GM12878 (cell line): ENCODE data around the gene GPRC5C. TPM values are rescaled to one million over a fixed set of nuclear protein-coding genes. Genes with fewer than 3 reads are reported as not detected.

Experiments used
- ATF7 ChIP-seq: fragments of 450-650 bp; IDR thresholded peaks from 2 replicates; pipeline ENCODE4 v1.6.1; 2016; ENCODE audit warnings: low read depth, mild to moderate bottlenecking
- BACH1 ChIP-seq: fragments of 450-650 bp; IDR thresholded peaks from 2 replicates; pipeline ENCODE4 v1.6.1; 2017; ENCODE audit warnings: mild to moderate bottlenecking, borderline replicate concordance
- BCL11A ChIP-seq: IDR thresholded peaks from 2 replicates; pipeline ENCODE4 v1.6.1; 2011; ENCODE audit warnings: low read depth, low read length
- BRCA1 ChIP-seq: IDR thresholded peaks from 2 replicates; pipeline ENCODE4 v1.6.1; 2011; ENCODE audit warnings: low read depth, low read length, improper control_type of control experiment
- CEBPB ChIP-seq, 2 experiments: fragments of 150-350 bp in 1 of 2; IDR thresholded peaks; 2 replicates each; pipeline ENCODE4 v1.6.1; 2012 to 2014; ENCODE audit warnings: low read depth in 2 of 2, low read length in 2 of 2, borderline replicate concordance in 1 of 2, inconsistent platforms in 1 of 2
- CREM ChIP-seq: IDR thresholded peaks from 2 replicates; pipeline ENCODE4 v1.6.1; 2014; ENCODE audit warnings: antibody characterized with exemption, low read depth
- FOXK2 ChIP-seq: fragments of 450-650 bp; IDR thresholded peaks from 2 replicates; pipeline ENCODE4 v1.6.1; 2017; ENCODE audit warnings: mild to moderate bottlenecking, moderate library complexity
- HCFC1 ChIP-seq: fragments of 150-350 bp; IDR thresholded peaks from 2 replicates; pipeline ENCODE4 v1.6.1; 2014; ENCODE audit warnings: low read length
- LARP7 ChIP-seq: fragments of 450-650 bp; IDR thresholded peaks from 2 replicates; pipeline ENCODE4 v1.6.1; 2017; ENCODE audit warnings: mild to moderate bottlenecking
- MXI1 ChIP-seq: fragments of 150-350 bp; IDR thresholded peaks from 2 replicates; pipeline ENCODE4 v1.6.1; 2011; ENCODE audit warnings: low read depth, mild to moderate bottlenecking, inconsistent platforms, low read length, improper control_type of control experiment
- NFYB ChIP-seq: IDR thresholded peaks from 2 replicates; pipeline ENCODE4 v1.6.1; 2011; ENCODE audit warnings: low read depth, mild to moderate bottlenecking, low read length, improper control_type of control experiment, moderate library complexity; ENCODE audit not compliant: insufficient read depth
- POLR2A ChIP-seq: IDR thresholded peaks from 2 replicates; pipeline ENCODE4 v1.6.1; 2011; ENCODE audit warnings: low read depth, mild to moderate bottlenecking, low read length
- POLR2AphosphoS2 ChIP-seq: IDR thresholded peaks from 2 replicates; pipeline ENCODE4 v1.6.1; 2011; ENCODE audit warnings: low read depth, mild to moderate bottlenecking, low read length, improper control_type of control experiment, moderate library complexity
- RUNX3 ChIP-seq: IDR thresholded peaks from 2 replicates; pipeline ENCODE4 v1.6.1; 2012; ENCODE audit warnings: low read length, inconsistent platforms
- TBL1XR1 ChIP-seq: IDR thresholded peaks from 2 replicates; pipeline ENCODE4 v1.6.1; 2012; ENCODE audit warnings: low read depth, low read length, improper control_type of control experiment
- polyA plus RNA-seq, 11 experiments: library from polyadenylated mRNA; depleted of rRNA in 4 of 11; unstranded in 6 of 11; stranded (reverse) in 5 of 11; fragments of >200 nt; fragmentation: Nextera tagmentation in 4 of 11; fragmentation: Illumina TruSeq in 1 of 11; extraction: Ambion mirVana in 4 of 11; extraction: Trizol in 1 of 11; gene quantifications; 1 replicate in 1 of 11; 2 replicates in 10 of 11; pipeline versions ENCODE4 v1.2.1 to v1.2.3, GENCODE V29; 2011 to 2016; ENCODE audit warnings: inconsistent platforms in 2 of 11, missing spikeins in 2 of 11, low read depth in 1 of 11
- total RNA-seq, 4 experiments: library from RNA; depleted of rRNA in 3 of 4; stranded (reverse); fragments of >200 nt in 3 of 4; fragmentation: Illumina TruSeq in 1 of 4; extraction: Trizol in 1 of 4; gene quantifications; 2 replicates each; pipeline versions ENCODE4 v1.2.1 to v1.2.3, GENCODE V29; 2013 to 2021
- TF ChIP-seq, protein P1 (sequence below): IDR thresholded peaks from 2 replicates; pipeline ENCODE4 v1.6.1; 2012; ENCODE audit warnings: low read depth, low read length, improper control_type of control experiment
- TF ChIP-seq, protein P2 (sequence below): IDR thresholded peaks from 2 replicates; pipeline ENCODE4 v1.6.1; 2012; ENCODE audit warnings: mild to moderate bottlenecking, low read depth, low read length

GPRC5C gene
- total and polyA plus RNA-seq, 10 of the 15 experiments (the other 5 are each of a cell fraction or from before 2014, with no cell fraction given): 0.04 to 1.3 (median 0.36) TPM; not detected in 2

DNA sequence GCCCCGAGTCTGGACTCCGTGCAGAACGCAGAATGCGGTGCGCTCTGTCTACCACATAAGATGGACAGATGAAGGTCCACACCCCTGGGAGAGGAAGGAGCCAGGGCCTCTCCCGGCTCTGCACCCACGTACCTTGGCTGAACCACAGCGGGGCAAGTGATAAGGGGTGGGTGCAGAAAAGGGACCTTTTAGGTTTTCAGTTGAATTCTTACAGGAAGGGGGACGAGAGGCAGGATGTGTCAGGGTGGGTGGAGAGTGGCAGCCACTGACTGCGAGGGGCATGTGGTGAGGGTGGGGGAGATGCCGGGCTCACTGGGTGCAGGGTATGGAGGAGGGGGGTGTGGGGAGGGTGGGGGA lies 34.9 kb downstream of the GPRC5C start (continued):
- TF ChIP-seq BCL11A (no peak), NFYB (no peak), MXI1 (no peak), CREM (no peak), FOXK2 (no peak), TBL1XR1 (no peak), HCFC1 (no peak), ATF7 (no peak), RUNX3 (peak; percentile 39), BACH1 (peak; percentile 2; the same call in 1 of the 2 replicates), POLR2AphosphoS2 (no peak), CEBPB (IDR thresholded peaks at IDR 0.05; ENCODE audit: borderline replicate concordance in 1 of 2, low read depth in 2 of 2, low read length in 2 of 2) (no peak), LARP7 (no peak), POLR2A (peak; percentile 1; the same call in 1 of the 2 replicates), BRCA1 (no peak)
- TF ChIP-seq, protein P1, sequence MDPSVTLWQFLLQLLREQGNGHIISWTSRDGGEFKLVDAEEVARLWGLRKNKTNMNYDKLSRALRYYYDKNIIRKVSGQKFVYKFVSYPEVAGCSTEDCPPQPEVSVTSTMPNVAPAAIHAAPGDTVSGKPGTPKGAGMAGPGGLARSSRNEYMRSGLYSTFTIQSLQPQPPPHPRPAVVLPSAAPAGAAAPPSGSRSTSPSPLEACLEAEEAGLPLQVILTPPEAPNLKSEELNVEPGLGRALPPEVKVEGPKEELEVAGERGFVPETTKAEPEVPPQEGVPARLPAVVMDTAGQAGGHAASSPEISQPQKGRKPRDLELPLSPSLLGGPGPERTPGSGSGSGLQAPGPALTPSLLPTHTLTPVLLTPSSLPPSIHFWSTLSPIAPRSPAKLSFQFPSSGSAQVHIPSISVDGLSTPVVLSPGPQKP: no peak
- TF ChIP-seq, protein P2, sequence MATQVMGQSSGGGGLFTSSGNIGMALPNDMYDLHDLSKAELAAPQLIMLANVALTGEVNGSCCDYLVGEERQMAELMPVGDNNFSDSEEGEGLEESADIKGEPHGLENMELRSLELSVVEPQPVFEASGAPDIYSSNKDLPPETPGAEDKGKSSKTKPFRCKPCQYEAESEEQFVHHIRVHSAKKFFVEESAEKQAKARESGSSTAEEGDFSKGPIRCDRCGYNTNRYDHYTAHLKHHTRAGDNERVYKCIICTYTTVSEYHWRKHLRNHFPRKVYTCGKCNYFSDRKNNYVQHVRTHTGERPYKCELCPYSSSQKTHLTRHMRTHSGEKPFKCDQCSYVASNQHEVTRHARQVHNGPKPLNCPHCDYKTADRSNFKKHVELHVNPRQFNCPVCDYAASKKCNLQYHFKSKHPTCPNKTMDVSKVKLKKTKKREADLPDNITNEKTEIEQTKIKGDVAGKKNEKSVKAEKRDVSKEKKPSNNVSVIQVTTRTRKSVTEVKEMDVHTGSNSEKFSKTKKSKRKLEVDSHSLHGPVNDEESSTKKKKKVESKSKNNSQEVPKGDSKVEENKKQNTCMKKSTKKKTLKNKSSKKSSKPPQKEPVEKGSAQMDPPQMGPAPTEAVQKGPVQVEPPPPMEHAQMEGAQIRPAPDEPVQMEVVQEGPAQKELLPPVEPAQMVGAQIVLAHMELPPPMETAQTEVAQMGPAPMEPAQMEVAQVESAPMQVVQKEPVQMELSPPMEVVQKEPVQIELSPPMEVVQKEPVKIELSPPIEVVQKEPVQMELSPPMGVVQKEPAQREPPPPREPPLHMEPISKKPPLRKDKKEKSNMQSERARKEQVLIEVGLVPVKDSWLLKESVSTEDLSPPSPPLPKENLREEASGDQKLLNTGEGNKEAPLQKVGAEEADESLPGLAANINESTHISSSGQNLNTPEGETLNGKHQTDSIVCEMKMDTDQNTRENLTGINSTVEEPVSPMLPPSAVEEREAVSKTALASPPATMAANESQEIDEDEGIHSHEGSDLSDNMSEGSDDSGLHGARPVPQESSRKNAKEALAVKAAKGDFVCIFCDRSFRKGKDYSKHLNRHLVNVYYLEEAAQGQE: no peak
